ENCODE measurements around the gene IGLL5.
"Not testable (repeated sequence)": the region's sequence is repeated elsewhere in the genome, so short reads cannot be mapped to it uniquely, and the experiment has no call there.

Gene IGLL5

GRCh38 chr22:22902247-22903001 is 14.8 kb downstream of the IGLL5 start:
- no peak for DNase-seq

- DNase-seq: no peak
Measured at GRCh38 chr22:22903355-22903777, 15.8 kb downstream of the IGLL5 start.

DNA sequence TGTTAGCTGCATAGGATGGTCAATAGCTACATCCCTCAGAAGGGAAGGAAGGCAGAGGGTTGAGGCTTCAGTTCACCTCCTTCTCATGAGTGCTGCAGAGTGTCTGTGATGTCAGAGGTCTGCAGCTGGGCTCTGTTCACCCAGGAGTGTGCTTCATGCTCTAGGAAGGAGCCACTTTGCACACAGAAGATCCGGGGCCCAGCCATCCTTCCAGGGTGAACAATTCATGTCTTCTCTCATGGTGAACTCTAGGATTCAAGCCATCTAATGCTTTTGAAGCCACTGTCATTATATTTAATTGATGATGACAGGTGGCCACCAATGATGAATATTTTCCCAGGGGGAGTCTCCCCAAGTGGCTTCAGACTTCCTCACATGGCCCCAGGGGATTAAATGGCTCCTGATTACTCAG is 16.2 kb downstream of the IGLL5 start:
- not testable (repeated sequence) for DNase-seq

DNA sequence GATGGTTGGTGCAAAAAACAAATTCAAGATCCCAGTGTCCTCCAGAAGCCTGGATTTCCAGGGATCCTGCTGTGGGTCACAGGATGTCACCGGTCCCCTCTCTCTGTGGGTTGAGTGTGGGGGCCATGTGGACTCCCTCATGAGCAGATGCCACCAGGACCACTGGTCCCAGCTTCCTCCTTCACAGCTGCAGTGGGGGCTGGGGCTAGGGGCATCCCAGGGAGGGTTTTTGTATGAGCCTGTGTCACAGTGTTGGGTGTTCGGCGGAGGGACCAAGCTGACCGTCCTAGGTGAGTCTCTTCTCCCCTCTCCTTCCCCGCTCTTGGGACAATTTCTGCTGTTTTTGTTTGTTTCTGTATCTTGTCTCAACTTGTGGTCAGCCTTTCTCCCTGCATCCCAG is 17.1 kb downstream of the IGLL5 start:
- not testable (repeated sequence) for DNase-seq

- not testable (repeated sequence) for DNase-seq
Measured at GRCh38 chr22:22906391-22906790, 18.8 kb downstream of the IGLL5 start.

GRCh38 chr22:22906907-22907550 is 19.4 kb downstream of the IGLL5 start:
- DNase-seq: no peak

GRCh38 chr22:22907551-22908494 is 20.2 kb downstream of the IGLL5 start:
- no peak for DNase-seq

DNA sequence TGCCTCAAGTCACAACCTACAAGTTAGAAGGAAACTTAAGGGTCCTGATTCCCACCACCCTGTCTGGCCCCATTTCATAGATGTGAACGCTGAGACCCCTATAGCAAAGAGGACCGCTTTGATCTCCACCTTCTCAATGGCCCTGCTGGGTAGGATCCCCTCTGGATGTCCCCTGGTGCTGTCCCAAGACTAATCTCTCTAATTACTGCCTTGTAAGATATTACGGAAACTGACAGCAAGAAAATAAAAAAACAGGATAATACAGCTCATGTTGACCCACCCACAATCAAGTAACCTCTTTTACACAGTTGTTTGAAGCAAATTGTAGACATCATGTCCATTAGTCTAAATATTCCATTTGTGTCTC is 20.9 kb downstream of the IGLL5 start:
- DNase-seq: no peak

GRCh38 chr22:22908941-22909604 is 21.5 kb downstream of the IGLL5 start:
- DNase-seq: no peak

DNA sequence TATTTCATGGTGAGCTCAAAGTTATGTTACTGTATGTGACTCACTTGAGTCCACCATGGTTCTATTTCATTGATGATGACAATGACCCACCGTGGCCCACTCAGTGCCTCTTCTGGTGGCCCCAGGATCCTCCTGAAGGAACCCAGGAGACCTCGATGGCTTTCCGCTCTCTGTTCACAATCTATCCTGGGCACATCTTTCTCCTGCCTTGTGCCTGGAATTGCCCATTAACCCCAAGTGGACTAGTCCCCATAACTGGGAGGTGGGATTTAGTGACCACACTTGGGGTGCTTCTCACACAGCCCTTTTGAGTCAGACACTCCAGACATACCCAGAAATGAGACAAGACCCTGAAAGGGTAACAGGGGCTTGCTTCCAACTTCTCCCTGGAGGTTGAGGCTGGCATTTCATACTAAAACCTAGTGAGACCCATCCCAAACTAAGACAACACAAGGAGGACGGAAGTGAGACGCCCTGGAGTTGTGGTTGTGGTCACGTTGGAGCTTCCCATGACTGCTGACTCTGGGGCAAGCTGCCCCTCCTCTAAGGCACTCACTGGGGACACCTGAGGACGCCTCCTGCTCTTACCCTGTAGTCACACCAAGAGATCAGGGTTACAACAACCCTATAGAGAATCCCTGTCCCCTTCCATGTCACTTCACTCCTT is 22.1 kb downstream of the IGLL5 start:
- no peak for DNase-seq

GRCh38 chr22:22910272-22911240 is 22.9 kb downstream of the IGLL5 start:
- no peak for DNase-seq

DNA sequence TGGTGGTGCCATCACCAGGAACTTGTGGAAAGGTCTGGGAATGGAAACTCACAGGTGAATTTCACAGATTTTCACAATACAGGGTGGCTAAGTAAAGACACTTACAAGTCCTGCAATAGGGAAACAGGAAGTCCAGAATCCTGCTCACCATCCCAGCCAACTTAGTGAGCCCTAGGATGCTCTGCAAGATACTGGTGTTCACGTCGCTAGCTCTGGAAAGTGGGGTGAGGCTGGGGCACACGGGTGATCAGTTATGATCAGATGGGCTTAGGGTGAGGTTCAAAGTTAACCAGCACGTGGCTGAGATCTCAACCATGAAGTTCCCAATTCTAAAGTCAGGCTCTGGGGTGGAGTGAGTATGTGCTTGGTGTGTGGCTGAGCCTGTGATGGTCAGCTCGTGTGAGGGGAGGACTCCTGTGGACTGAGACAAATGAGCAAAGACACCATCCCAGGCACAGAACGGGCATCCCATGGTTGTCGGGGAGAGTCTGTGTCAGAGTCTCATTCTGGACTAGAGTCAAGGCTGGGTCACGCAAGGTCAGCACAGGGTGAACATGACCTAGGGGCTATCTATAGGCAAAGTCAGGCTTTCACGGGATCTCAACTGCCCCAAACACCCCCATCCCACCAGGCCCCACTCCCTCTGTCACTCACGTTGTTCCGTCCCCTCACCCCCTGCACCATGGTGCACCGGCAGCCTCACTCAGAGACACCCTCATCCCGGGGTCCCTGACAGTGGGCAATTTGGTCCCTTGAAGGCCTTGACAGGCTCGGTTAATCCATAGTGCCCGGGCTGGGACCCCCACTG is 23.9 kb downstream of the IGLL5 start:
- no peak for DNase-seq

- no peak for DNase-seq
Measured at GRCh38 chr22:22912135-22912987, 24.7 kb downstream of the IGLL5 start.

DNA sequence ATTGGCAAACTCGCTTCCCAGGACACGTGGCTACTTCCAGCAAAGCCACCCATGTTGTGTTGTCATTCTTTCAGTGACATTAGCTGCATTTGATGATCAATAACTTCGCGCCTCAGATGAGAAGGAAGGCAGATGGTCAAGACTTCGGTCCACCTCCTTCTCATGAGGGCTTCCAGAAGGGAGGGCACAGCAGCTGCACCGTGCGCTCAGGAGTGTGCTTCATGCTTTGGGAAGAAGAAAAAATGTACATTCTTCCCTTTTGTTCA is 25.3 kb downstream of the IGLL5 start:
- no peak for DNase-seq

GRCh38 chr22:22913989-22914388 is 26.4 kb downstream of the IGLL5 start:
- peak in 1 of 2 donors; percentile 28 for DNase-seq

- no peak for DNase-seq
Measured at GRCh38 chr22:22914726-22915669, 27.4 kb downstream of the IGLL5 start.

DNA sequence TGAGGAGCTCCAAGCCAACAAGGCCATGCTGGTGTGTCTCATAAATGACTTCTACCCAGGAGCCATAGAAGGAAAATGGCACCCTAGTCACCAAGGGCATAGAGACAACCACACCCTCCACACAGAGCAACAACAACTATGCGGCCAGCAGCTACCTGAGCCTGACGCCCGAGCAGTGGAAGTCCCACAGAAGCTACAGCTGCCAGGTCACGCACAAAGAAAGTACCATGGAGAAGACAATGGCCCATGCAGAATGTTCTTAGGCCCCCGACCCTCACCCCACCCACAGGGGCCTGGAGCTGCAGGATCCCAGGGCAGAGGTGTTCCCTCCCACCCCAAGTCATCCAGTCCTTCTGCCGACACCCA is 28.0 kb downstream of the IGLL5 start:
- DNase-seq: no peak

GRCh38 chr22:22916215-22916951 is 28.8 kb downstream of the IGLL5 start:
- no peak for DNase-seq
